ENCODE measurements around the gene STAG1. TPM values are rescaled to one million over a fixed set of nuclear protein-coding genes. Genes with fewer than 3 reads are reported as not detected.

The STAG1 gene
- total and polyA plus RNA-seq, 9 of the 15 experiments (the other 6 are each of a cell fraction or from before 2014, with no cell fraction given) = 2.7 to 17.7 (median 8.8) TPM

GRCh38 chr3:136708333-136708985 is 43.7 kb downstream of the STAG1 start:
- ATAC-seq = no peak
- CTCF ChIA-PET (ENCODE audit: low intra/inter-chr PET ratio) = no interaction called here
- H3K4me2 ChIP-seq (ENCODE audit: insufficient read depth, low read length) = no peak overlapping the region
- no peak for FAIRE-seq
- H3K9me3 ChIP-seq (replicated peaks; ENCODE audit: control insufficient read depth, insufficient read depth, low read depth, low read length) = no peaks in the 10 kb centered on the region
- TF ChIP-seq CEBPB (tag; IDR thresholded peaks at IDR 0.05) (peak; percentile 68; the same call in 1 of the 2 replicates), CEBPG (CRISPR knock-in tag; IDR thresholded peaks at IDR 0.05) (no peak), CEBPG (tag; conservative IDR thresholded peaks at IDR 0.05 in 1 of 2, IDR thresholded peaks at IDR 0.05 in 1 of 2) (peak in 1 of 2 experiments; percentile 43; a peak in 2 of 4 replicates)
- TF ChIP-seq, protein P1, sequence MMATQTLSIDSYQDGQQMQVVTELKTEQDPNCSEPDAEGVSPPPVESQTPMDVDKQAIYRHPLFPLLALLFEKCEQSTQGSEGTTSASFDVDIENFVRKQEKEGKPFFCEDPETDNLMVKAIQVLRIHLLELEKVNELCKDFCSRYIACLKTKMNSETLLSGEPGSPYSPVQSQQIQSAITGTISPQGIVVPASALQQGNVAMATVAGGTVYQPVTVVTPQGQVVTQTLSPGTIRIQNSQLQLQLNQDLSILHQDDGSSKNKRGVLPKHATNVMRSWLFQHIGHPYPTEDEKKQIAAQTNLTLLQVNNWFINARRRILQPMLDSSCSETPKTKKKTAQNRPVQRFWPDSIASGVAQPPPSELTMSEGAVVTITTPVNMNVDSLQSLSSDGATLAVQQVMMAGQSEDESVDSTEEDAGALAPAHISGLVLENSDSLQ (IDR thresholded peaks at IDR 0.05) = no peak
- no peak for DNase-seq (ENCODE audit: extremely low read depth in 1 of 4, low spot score in 3 of 4)
- no TSS peak for BruUV-seq (replicated peaks)
- no peak overlapping the region for H2AFZ ChIP-seq (ENCODE audit: low read depth, low read length)
- H3K4me1 ChIP-seq (replicated peaks in 1 of 2; ENCODE audit: control insufficient read depth in 2 of 2, insufficient read depth in 2 of 2, low read length in 2 of 2) = no peaks in the 10 kb centered on the region; a peak in 2 of 5 replicates
- 42% methylated on average over 2 of the region's 3 CpGs for WGBS (ENCODE audit: insufficient coverage, low coverage, missing lambda C conversion rate)
- H3K4me3 ChIP-seq = no peak overlapping the region
- no peaks in the 10 kb centered on the region for H4K20me1 ChIP-seq (replicated peaks; ENCODE audit: control insufficient read depth, insufficient read depth, low read length)
- no peaks in the 10 kb centered on the region for H3K27me3 ChIP-seq (ENCODE audit: control insufficient read depth in 2 of 2, insufficient read depth in 2 of 2, low read length in 2 of 2)
- intact Hi-C loops (cut with micrococcal nuclease) (no loop called here), in situ Hi-C loops (cut with MboI) (no loop called here)
- H3K79me2 ChIP-seq (ENCODE audit: control insufficient read depth, insufficient read depth, low read length) = peaks cover 31% of the 10 kb centered on the region
- no peaks in the 10 kb centered on the region for H3K9me1 ChIP-seq (ENCODE audit: control insufficient read depth, insufficient read depth, low read length)
- H3K36me3 ChIP-seq (ENCODE audit: control insufficient read depth, insufficient read depth, low read length) = no peaks in the 10 kb centered on the region
- H3K9ac ChIP-seq (ENCODE audit: insufficient read depth in 1 of 2, low read depth in 2 of 2, low read length in 2 of 2) = no peak overlapping the region
- H3K27ac ChIP-seq (ENCODE audit: extremely low read depth, low read depth, low read length) = no peak overlapping the region
- POLR2A ChIA-PET = no interaction called here

Data from K562 (cell line).